ENCODE data around the gene CAP2.
"Not testable (repeated sequence)": the region's sequence is repeated elsewhere in the genome, so short reads cannot be mapped to it uniquely, and the experiment has no call there.

The CAP2 gene

GRCh38 chr6:17421406-17421805 is 28.0 kb downstream of the CAP2 start:
- no peaks in the 10 kb centered on the region for H3K36me3 ChIP-seq (ENCODE audit: control insufficient read depth, insufficient read depth, low read length)
- no peaks in the 10 kb centered on the region for H3K9me3 ChIP-seq (ENCODE audit: control insufficient read depth, insufficient read depth, low read length)

GRCh38 chr6:17423026-17423425 is 29.6 kb downstream of the CAP2 start:
- H3K4me3 ChIP-seq (ENCODE audit: low read depth, low read length), result no peak overlapping the region
- no peaks in the 10 kb centered on the region for H3K9me3 ChIP-seq (ENCODE audit: control insufficient read depth, insufficient read depth, low read length)
- H3K9ac ChIP-seq (ENCODE audit: low read depth, low read length), result no peak overlapping the region
- H3K36me3 ChIP-seq (ENCODE audit: control insufficient read depth, insufficient read depth, low read length), result peaks cover 2% of the 10 kb centered on the region
- H3K4me1 ChIP-seq (ENCODE audit: control insufficient read depth, insufficient read depth, low read length), result no peaks in the 10 kb centered on the region
- H3K27me3 ChIP-seq (ENCODE audit: control insufficient read depth, insufficient read depth, low read length), result no peaks in the 10 kb centered on the region

More at GRCh38 chr6:17421406-17421805, 28.0 kb downstream of the CAP2 start:
- H3K4me3 ChIP-seq (ENCODE audit: low read depth, low read length), result no peak overlapping the region
- H3K27me3 ChIP-seq (ENCODE audit: control insufficient read depth, insufficient read depth, low read length), result no peaks in the 10 kb centered on the region
- H3K9ac ChIP-seq (ENCODE audit: low read depth, low read length), result no peak overlapping the region
- no peaks in the 10 kb centered on the region for H3K4me1 ChIP-seq (ENCODE audit: control insufficient read depth, insufficient read depth, low read length)

DNA sequence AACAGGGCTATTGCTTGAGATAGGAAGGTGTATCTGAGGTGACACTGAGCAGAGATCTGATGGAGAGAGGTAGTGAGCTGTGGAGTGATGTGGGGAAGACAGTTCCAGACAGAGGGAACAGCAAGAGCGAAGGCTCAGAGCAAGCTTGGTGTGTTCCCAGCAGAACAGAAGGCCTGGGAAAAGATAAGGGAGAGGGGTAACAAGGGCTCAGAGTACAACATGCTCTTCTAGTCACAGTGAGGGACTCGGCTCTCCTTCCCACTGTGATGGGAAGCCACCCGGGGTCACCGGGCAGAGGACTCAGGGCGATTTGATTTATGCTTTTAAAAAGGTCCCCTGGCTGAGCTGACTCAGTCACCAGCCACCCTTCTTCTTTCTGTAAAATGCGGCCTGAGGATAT is 33.7 kb downstream of the CAP2 start:
- H3K9ac ChIP-seq (ENCODE audit: low read depth, low read length), result no peak overlapping the region
- H3K27me3 ChIP-seq (ENCODE audit: control insufficient read depth, insufficient read depth, low read length), result no peaks in the 10 kb centered on the region
- H3K4me3 ChIP-seq (ENCODE audit: low read depth, low read length), result no peak overlapping the region
- peaks cover 2% of the 10 kb centered on the region for H3K36me3 ChIP-seq (ENCODE audit: control insufficient read depth, insufficient read depth, low read length)
- no peaks in the 10 kb centered on the region for H3K9me3 ChIP-seq (ENCODE audit: control insufficient read depth, insufficient read depth, low read length)
- H3K4me1 ChIP-seq (ENCODE audit: control insufficient read depth, insufficient read depth, low read length), result no peaks in the 10 kb centered on the region

DNA sequence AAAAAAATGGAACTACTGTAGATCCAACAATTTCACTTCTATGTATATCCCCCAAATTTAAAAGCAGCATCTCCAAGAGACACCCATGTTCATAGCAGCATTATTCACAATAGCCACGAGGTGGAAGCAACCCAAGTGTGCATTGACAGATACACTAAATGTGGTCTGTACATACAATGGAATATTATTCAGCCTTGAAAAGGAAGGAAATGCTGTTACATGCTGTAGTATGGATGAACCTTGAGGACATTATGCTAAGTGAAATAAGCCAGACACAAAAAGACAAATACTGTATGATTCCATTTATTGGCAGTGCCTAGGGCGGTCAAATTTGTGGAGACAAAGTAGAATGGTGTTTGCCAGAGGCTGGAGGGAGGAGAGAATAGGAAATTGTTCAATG is 34.2 kb downstream of the CAP2 start:
- no peaks in the 10 kb centered on the region for H3K4me1 ChIP-seq (ENCODE audit: control insufficient read depth, insufficient read depth, low read length)

GRCh38 chr6:17428595-17429120 is 35.3 kb downstream of the CAP2 start:
- not testable (repeated sequence) for H3K9me3 ChIP-seq (ENCODE audit: control insufficient read depth, insufficient read depth, low read length); H3K4me3 ChIP-seq (ENCODE audit: low read depth, low read length); H3K27me3 ChIP-seq (ENCODE audit: control insufficient read depth, insufficient read depth, low read length); H3K9ac ChIP-seq (ENCODE audit: low read depth, low read length); H3K36me3 ChIP-seq (ENCODE audit: control insufficient read depth, insufficient read depth, low read length); H3K4me1 ChIP-seq (ENCODE audit: control insufficient read depth, insufficient read depth, low read length)

More for the DNA sequence above, 34.2 kb downstream of the CAP2 start:
- Histone ChIP-seq H3K4me3 (ENCODE audit: low read depth, low read length) (no peak overlapping the region), H3K9ac (ENCODE audit: low read depth, low read length) (no peak overlapping the region), H3K9me3 (ENCODE audit: control insufficient read depth, insufficient read depth, low read length) (no peaks in the 10 kb centered on the region), H3K27me3 (ENCODE audit: control insufficient read depth, insufficient read depth, low read length) (no peaks in the 10 kb centered on the region), H3K36me3 (ENCODE audit: control insufficient read depth, insufficient read depth, low read length) (peaks cover 2% of the 10 kb centered on the region)

DNA sequence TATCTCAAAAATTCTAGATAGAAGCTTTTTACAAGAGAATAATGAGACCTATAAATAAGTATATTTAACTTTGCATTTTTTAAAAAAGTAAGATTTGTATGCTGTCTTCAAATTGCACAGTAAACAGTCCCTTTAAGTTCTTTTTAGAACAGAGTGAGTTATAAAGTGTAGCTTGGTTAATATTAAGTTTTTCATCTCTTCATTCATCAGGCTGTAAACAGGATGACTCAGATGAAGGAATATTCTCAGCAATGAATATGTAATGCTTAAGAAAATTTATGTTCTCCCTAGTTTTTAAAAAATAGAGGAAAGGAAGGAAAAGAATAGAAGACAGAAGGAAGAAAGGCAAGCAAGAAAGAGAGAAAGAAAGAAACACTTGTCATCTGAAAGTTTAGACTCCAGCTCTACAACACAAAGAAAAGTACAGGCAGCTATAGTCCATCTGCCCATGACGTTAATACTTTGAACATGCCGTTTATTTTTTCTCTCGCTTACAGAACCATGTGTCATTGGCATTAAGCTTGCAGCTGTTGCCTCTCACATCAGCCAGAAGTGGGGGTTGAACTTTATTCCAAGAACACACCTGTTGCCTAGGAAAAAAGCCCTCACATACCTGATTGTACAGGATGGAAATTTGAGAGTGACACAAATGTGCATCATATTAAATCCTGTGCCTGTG is 36.1 kb downstream of the CAP2 start:
- Histone ChIP-seq H3K4me1 (ENCODE audit: control insufficient read depth, insufficient read depth, low read length) (no peaks in the 10 kb centered on the region), H3K36me3 (ENCODE audit: control insufficient read depth, insufficient read depth, low read length) (peaks cover 2% of the 10 kb centered on the region)

GRCh38 chr6:17431581-17431980 is 38.2 kb downstream of the CAP2 start:
- H3K36me3 ChIP-seq (ENCODE audit: control insufficient read depth, insufficient read depth, low read length), result peaks cover 2% of the 10 kb centered on the region
- no peaks in the 10 kb centered on the region for H3K9me3 ChIP-seq (ENCODE audit: control insufficient read depth, insufficient read depth, low read length)
- no peaks in the 10 kb centered on the region for H3K4me1 ChIP-seq (ENCODE audit: control insufficient read depth, insufficient read depth, low read length)
- H3K4me3 ChIP-seq (ENCODE audit: low read depth, low read length), result no peak overlapping the region
- no peaks in the 10 kb centered on the region for H3K27me3 ChIP-seq (ENCODE audit: control insufficient read depth, insufficient read depth, low read length)
- H3K9ac ChIP-seq (ENCODE audit: low read depth, low read length), result no peak overlapping the region

More for the DNA sequence above, 36.1 kb downstream of the CAP2 start:
- H3K4me3 ChIP-seq (ENCODE audit: low read depth, low read length), result no peak overlapping the region
- H3K9ac ChIP-seq (ENCODE audit: low read depth, low read length), result no peak overlapping the region
- H3K9me3 ChIP-seq (ENCODE audit: control insufficient read depth, insufficient read depth, low read length), result no peaks in the 10 kb centered on the region
- no peaks in the 10 kb centered on the region for H3K27me3 ChIP-seq (ENCODE audit: control insufficient read depth, insufficient read depth, low read length)

DNA sequence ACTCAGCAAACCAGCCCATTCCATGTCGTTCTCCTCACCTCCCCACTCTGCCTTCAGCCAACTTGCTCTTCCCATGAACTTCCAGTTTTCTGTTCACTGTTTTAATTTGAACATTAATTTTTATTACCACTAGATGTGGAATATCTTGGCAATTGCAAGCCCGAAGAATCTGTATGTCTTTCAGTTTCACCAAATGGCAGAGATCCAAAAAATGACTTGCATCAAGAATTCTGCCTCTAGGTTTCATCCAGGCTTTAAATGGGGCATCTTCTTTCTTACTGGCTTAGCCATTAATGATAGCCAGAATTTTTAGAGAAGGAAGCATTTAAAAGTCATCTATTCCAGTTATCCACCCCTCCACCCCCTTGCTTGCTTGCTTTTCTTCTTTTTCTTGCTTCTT is 39.0 kb downstream of the CAP2 start:
- H3K9ac ChIP-seq (ENCODE audit: low read depth, low read length), result no peak overlapping the region
- H3K9me3 ChIP-seq (ENCODE audit: control insufficient read depth, insufficient read depth, low read length), result no peaks in the 10 kb centered on the region
- H3K36me3 ChIP-seq (ENCODE audit: control insufficient read depth, insufficient read depth, low read length), result peaks cover 2% of the 10 kb centered on the region
- no peaks in the 10 kb centered on the region for H3K4me1 ChIP-seq (ENCODE audit: control insufficient read depth, insufficient read depth, low read length)
- no peak overlapping the region for H3K4me3 ChIP-seq (ENCODE audit: low read depth, low read length)
- no peaks in the 10 kb centered on the region for H3K27me3 ChIP-seq (ENCODE audit: control insufficient read depth, insufficient read depth, low read length)

DNA sequence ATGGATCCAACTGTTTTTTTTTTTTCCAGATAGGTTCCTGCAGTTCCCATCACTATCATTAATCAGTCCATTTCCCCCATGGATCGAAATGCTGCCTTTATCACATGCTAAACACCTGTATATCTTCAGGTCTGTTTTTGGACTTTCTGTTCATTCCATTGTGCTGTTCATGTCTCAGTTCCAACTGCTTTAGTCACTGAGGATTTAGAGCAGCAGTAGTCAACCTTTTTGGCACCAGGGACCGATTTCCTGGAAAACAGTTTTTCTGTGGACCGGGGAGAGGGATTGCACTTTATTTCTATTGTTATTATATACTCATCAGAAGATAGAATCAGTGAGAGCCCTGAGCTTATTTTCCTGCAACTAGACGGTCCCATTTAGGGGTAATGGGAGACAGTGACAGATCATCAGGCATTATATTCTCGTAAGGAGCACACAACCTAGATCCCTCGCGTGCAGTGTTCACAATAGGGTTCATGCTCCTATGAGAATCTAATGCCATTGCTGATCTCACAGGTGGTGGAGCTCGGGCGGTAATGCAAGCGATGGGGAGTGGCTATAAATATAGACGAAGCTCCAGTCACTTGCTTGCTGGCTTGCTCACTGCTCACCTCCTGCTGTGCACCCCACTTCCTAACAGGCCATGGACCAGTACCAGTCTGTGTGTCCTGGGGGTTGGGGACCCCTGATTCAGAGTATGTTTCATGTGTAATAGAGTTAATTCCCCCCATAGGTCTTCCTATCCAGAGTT is 46.0 kb downstream of the CAP2 start:
- Histone ChIP-seq H3K9ac (ENCODE audit: low read depth, low read length) (no peak overlapping the region), H3K9me3 (ENCODE audit: control insufficient read depth, insufficient read depth, low read length) (no peaks in the 10 kb centered on the region), H3K4me3 (ENCODE audit: low read depth, low read length) (no peak overlapping the region), H3K27me3 (ENCODE audit: control insufficient read depth, insufficient read depth, low read length) (no peaks in the 10 kb centered on the region), H3K36me3 (ENCODE audit: control insufficient read depth, insufficient read depth, low read length) (no peaks in the 10 kb centered on the region), H3K4me1 (ENCODE audit: control insufficient read depth, insufficient read depth, low read length) (no peaks in the 10 kb centered on the region)

DNA sequence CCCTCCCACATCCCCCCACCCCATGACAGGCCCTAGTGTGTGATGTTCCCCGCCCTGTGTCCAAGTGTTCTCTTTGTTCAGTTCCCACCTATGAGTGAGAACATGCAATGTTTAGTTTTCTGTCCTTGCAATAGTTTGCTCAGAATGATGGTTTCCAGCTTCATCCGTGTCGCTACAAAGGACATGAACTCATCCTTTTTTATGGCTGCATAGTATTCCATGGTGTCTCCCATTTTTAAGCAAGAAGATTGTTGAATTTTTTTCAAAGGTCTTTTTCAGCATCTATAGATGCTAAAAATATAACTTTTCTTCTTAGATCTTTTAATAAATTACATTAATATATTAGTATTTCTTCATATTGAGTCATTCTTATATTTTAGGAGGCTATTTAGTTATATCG is 47.4 kb downstream of the CAP2 start:
- not testable (repeated sequence) for H3K4me1 ChIP-seq (ENCODE audit: control insufficient read depth, insufficient read depth, low read length); H3K9me3 ChIP-seq (ENCODE audit: control insufficient read depth, insufficient read depth, low read length); H3K9ac ChIP-seq (ENCODE audit: low read depth, low read length); H3K36me3 ChIP-seq (ENCODE audit: control insufficient read depth, insufficient read depth, low read length); H3K27me3 ChIP-seq (ENCODE audit: control insufficient read depth, insufficient read depth, low read length); H3K4me3 ChIP-seq (ENCODE audit: low read depth, low read length)

GRCh38 chr6:17442196-17442595 is 48.8 kb downstream of the CAP2 start:
- no peaks in the 10 kb centered on the region for H3K4me1 ChIP-seq (ENCODE audit: control insufficient read depth, insufficient read depth, low read length)
- H3K9me3 ChIP-seq (ENCODE audit: control insufficient read depth, insufficient read depth, low read length), result no peaks in the 10 kb centered on the region
- H3K4me3 ChIP-seq (ENCODE audit: low read depth, low read length), result no peak overlapping the region
- H3K27me3 ChIP-seq (ENCODE audit: control insufficient read depth, insufficient read depth, low read length), result no peaks in the 10 kb centered on the region
- H3K36me3 ChIP-seq (ENCODE audit: control insufficient read depth, insufficient read depth, low read length), result no peaks in the 10 kb centered on the region
- no peak overlapping the region for H3K9ac ChIP-seq (ENCODE audit: low read depth, low read length)

GRCh38 chr6:17446713-17447112 is 53.3 kb downstream of the CAP2 start:
- H3K27me3 ChIP-seq (ENCODE audit: control insufficient read depth, insufficient read depth, low read length), result no peaks in the 10 kb centered on the region
- no peak overlapping the region for H3K4me3 ChIP-seq (ENCODE audit: low read depth, low read length)
- H3K9me3 ChIP-seq (ENCODE audit: control insufficient read depth, insufficient read depth, low read length), result no peaks in the 10 kb centered on the region
- H3K4me1 ChIP-seq (ENCODE audit: control insufficient read depth, insufficient read depth, low read length), result no peaks in the 10 kb centered on the region
- H3K9ac ChIP-seq (ENCODE audit: low read depth, low read length), result no peak overlapping the region
- no peaks in the 10 kb centered on the region for H3K36me3 ChIP-seq (ENCODE audit: control insufficient read depth, insufficient read depth, low read length)
